NT2/D1 (cell line): ENCODE measurements around the gene ARV1.

ENCODE experiments used
- DNase-seq: peaks from one replicate; pipeline ENCODE4 v3.0.0-alpha.2; 2011; ENCODE audit warnings: low read depth, low spot score
- H3K27me3 ChIP-seq: 2 replicates; pipeline ENCODE4 v1.6.0; 2011; ENCODE audit warnings: mild to moderate bottlenecking; ENCODE audit not compliant: insufficient read length, insufficient read depth
- H3K36me3 ChIP-seq: 2 replicates; pipeline ENCODE4 v1.6.1; 2011; ENCODE audit warnings: mild to moderate bottlenecking, low read length, mixed read lengths; ENCODE audit not compliant: insufficient read depth, insufficient read length
- H3K4me1 ChIP-seq: 2 replicates; pipeline ENCODE4 v1.5.1; 2011; ENCODE audit not compliant: insufficient read depth, insufficient read length
- H3K4me3 ChIP-seq: 2 replicates; pipeline ENCODE4 v1.5.1; 2011; ENCODE audit warnings: low read depth; ENCODE audit not compliant: insufficient read length
- H3K9ac ChIP-seq: 2 replicates; pipeline ENCODE4 v1.6.0; 2011; ENCODE audit warnings: low read depth; ENCODE audit not compliant: insufficient read length
- H3K9me3 ChIP-seq: 2 replicates; pipeline ENCODE4 v1.5.1; 2011; ENCODE audit warnings: mild to moderate bottlenecking, low read length; ENCODE audit not compliant: insufficient read depth
- SUZ12 ChIP-seq: IDR thresholded peaks from 2 replicates; pipeline ENCODE4 v1.6.1; 2011; ENCODE audit not compliant: insufficient read length, insufficient read depth; ENCODE audit errors: extremely low read depth
- YY1 ChIP-seq: IDR thresholded peaks from 2 replicates; pipeline ENCODE4 v1.6.1; 2011; ENCODE audit not compliant: insufficient read length, insufficient read depth
- ZNF274 ChIP-seq: IDR thresholded peaks from 2 replicates; pipeline ENCODE4 v1.6.1; 2011; ENCODE audit warnings: mild to moderate bottlenecking, low read depth, low read length

Gene ARV1

GRCh38 chr1:230985711-230986110 lies 6.8 kb downstream of the ARV1 start:
- no peaks in the 10 kb centered on the region for H3K36me3 ChIP-seq

DNA sequence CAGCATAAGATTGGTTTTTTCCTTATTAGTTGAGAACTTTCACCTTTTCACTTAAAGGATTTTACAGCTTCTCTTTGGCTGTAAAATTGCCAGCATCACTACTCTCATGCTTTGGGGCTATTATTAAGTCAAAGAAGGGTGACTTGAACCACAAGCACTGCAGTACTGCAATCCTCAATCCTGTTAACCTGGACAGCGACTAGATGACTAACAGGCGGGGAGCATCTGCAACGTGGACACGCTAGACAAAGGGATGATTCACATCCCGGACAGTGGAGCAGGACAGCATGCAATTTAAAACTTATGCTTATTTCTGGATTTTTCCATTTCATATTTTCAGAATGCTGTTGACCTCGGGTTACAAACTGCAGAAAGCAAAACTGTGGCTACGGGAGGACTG lies 8.1 kb downstream of the ARV1 start:
- H3K27me3 ChIP-seq, result peaks cover 61% of the 10 kb centered on the region
- H3K36me3 ChIP-seq, result no peaks in the 10 kb centered on the region
- TF ChIP-seq SUZ12 (no peak), YY1 (no peak), ZNF274 (no peak)
- H3K9me3 ChIP-seq, result no peaks in the 10 kb centered on the region
- H3K9ac ChIP-seq, result no peak overlapping the region
- DNase-seq, result no peak
- no peak overlapping the region for H3K4me3 ChIP-seq
- H3K4me1 ChIP-seq, result peaks cover 8% of the 10 kb centered on the region

More at GRCh38 chr1:230985711-230986110, 6.8 kb downstream of the ARV1 start:
- Histone ChIP-seq H3K9me3 (no peaks in the 10 kb centered on the region), H3K9ac (no peak overlapping the region), H3K27me3 (peaks cover 74% of the 10 kb centered on the region), H3K4me1 (peaks cover 8% of the 10 kb centered on the region), H3K4me3 (no peak overlapping the region)
- TF ChIP-seq SUZ12 (no peak), YY1 (no peak), ZNF274 (no peak)
- DNase-seq, result no peak

GRCh38 chr1:230987448-230987847 lies 8.6 kb downstream of the ARV1 start:
- H3K9me3 ChIP-seq, result no peaks in the 10 kb centered on the region

DNA sequence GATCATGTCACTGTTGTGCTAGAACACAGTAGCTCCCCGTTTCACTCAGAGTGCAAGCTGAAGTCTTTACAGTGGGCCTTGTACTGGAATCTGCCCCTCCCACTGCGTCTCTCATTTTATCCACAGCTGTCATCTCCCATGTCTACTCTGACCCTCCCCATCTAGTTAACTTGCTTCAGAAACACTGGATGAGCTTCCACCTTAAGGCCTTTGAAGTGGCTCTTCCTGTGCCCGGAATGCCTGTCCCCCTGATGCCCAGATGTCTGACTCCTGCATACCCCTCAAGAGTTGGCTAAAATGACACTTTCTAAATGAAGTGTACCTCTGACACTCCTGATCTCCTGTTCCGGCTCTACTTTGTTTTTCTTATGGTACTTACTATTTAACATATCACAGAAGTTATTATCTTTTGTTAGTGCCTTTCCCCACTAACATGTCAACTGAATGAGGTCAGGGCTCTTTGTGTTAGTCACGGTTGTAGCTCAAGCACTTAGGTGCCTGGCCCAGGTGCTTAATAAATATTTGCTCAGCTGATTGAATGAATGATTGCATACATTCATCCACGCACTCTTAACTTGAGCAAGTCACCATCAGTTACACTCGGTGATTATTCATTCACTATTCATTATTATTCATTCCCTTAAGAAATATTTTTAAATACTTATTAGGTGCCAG lies 13.3 kb downstream of the ARV1 start:
- Histone ChIP-seq H3K9me3 (no peaks in the 10 kb centered on the region), H3K27me3 (peaks cover 13% of the 10 kb centered on the region), H3K36me3 (peaks cover 10% of the 10 kb centered on the region), H3K4me3 (no peak overlapping the region), H3K4me1 (no peaks in the 10 kb centered on the region), H3K9ac (no peak overlapping the region)
- TF ChIP-seq YY1 (no peak), SUZ12 (no peak), ZNF274 (no peak)
- no peak for DNase-seq

More at GRCh38 chr1:230987448-230987847, 8.6 kb downstream of the ARV1 start:
- Histone ChIP-seq H3K9ac (no peak overlapping the region), H3K27me3 (peaks cover 56% of the 10 kb centered on the region), H3K4me3 (no peak overlapping the region), H3K36me3 (no peaks in the 10 kb centered on the region), H3K4me1 (peaks cover 8% of the 10 kb centered on the region)
- DNase-seq, result no peak
- no peak for TF ChIP-seq ZNF274

- H3K4me3 ChIP-seq, result no peak overlapping the region
- no peak overlapping the region for H3K9ac ChIP-seq
- peaks cover 35% of the 10 kb centered on the region for H3K36me3 ChIP-seq
- no peaks in the 10 kb centered on the region for H3K9me3 ChIP-seq
- H3K4me1 ChIP-seq, result no peaks in the 10 kb centered on the region
- no peaks in the 10 kb centered on the region for H3K27me3 ChIP-seq
- TF ChIP-seq YY1 (no peak), ZNF274 (no peak), SUZ12 (no peak)
- no peak for DNase-seq
Measured at GRCh38 chr1:230994860-230995259, 16.0 kb downstream of the ARV1 start.

GRCh38 chr1:231000201-231000600 lies 21.3 kb downstream of the ARV1 start:
- DNase-seq, result no peak
- Histone ChIP-seq H3K9me3 (peaks cover 28% of the 10 kb centered on the region), H3K4me1 (no peaks in the 10 kb centered on the region), H3K27me3 (no peaks in the 10 kb centered on the region), H3K36me3 (peaks cover 47% of the 10 kb centered on the region), H3K9ac (no peak overlapping the region), H3K4me3 (no peak overlapping the region)
- TF ChIP-seq YY1 (no peak), SUZ12 (no peak), ZNF274 (no peak)

- Histone ChIP-seq H3K9ac (no peak overlapping the region), H3K4me3 (no peak overlapping the region), H3K9me3 (peaks cover 28% of the 10 kb centered on the region), H3K4me1 (no peaks in the 10 kb centered on the region), H3K27me3 (no peaks in the 10 kb centered on the region), H3K36me3 (peaks cover 47% of the 10 kb centered on the region)
- TF ChIP-seq YY1 (no peak), ZNF274 (no peak)
- no peak for DNase-seq
Measured at GRCh38 chr1:231000639-231001038, 21.7 kb downstream of the ARV1 start.
